Ishikawa (cell line): ENCODE results near the gene ZP3.

Experiments used
- CEBPB ChIP-seq: IDR thresholded peaks from 2 replicates; pipeline ENCODE4 v1.6.1; 2012
- CREB1 ChIP-seq: IDR thresholded peaks from 2 replicates; pipeline ENCODE4 v1.6.1; 2012; ENCODE audit warnings: low read depth
- EGR1 ChIP-seq: IDR thresholded peaks from 2 replicates; pipeline ENCODE4 v1.6.1; 2012
- EP300 ChIP-seq: IDR thresholded peaks from 2 replicates; pipeline ENCODE4 v1.6.1; 2012; ENCODE audit warnings: borderline replicate concordance
- FOXM1 ChIP-seq: IDR thresholded peaks from 2 replicates; pipeline ENCODE4 v1.6.1; 2012; ENCODE audit warnings: low read depth, borderline replicate concordance
- MAX ChIP-seq: IDR thresholded peaks from 2 replicates; pipeline ENCODE4 v1.6.1; 2012
- NFIC ChIP-seq: IDR thresholded peaks from 2 replicates; pipeline ENCODE4 v1.6.1; 2012
- RAD21 ChIP-seq: IDR thresholded peaks from 2 replicates; pipeline ENCODE4 v1.6.1; 2012; ENCODE audit warnings: low read depth
- REST ChIP-seq: IDR thresholded peaks from 2 replicates; pipeline ENCODE4 v1.6.1; 2012; ENCODE audit warnings: low read depth, mild to moderate bottlenecking
- TAF1 ChIP-seq: IDR thresholded peaks from 2 replicates; pipeline ENCODE4 v1.6.1; 2012; ENCODE audit warnings: low read depth, mild to moderate bottlenecking
- TCF12 ChIP-seq: IDR thresholded peaks from 2 replicates; pipeline ENCODE4 v1.6.1; 2012; ENCODE audit warnings: low read depth
- TEAD4 ChIP-seq: IDR thresholded peaks from 2 replicates; pipeline ENCODE4 v1.6.1; 2012
- USF1 ChIP-seq: IDR thresholded peaks from 2 replicates; pipeline ENCODE4 v1.6.1; 2012
- YY1 ChIP-seq: IDR thresholded peaks from 2 replicates; pipeline ENCODE4 v1.6.1; 2012; ENCODE audit warnings: low read depth
- ZBTB7A ChIP-seq: IDR thresholded peaks from 2 replicates; pipeline ENCODE4 v1.6.1; 2012; ENCODE audit warnings: low read depth

ZP3 gene

DNA sequence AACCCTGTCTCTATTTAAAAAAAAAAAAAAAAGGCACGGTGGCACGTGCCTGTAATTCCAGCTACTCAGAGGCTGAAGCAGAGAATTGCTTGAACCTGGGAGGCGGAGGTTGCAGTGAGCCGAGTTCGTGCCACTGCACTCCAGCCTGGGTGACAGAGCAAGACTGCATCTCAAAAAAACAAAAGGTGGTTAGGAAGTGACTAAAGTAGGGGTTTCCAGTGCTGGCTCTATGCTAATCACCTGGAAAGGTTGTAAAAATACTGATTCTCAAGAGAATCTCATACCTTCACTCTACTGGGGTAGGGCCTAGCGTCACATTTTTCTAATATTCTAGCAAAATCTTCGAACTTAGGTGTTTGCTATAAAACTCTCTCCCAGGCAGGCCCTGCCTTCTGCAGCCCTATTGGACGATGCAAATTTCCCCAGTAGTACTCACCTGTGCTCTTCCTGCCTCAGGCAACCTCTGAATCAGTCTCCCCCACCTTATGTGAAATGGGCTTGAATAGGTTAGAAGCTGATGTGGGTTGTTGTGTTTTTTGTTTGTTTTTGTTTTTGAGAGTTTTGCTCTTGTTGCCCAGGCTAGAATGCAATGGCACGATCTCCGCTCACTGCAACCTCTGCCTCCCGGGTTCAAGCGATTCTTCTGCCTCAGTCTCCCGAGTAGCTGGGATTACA lies 3.5 kb downstream of the ZP3 start:
- TF ChIP-seq EGR1, result no peak
- no peak for TF ChIP-seq ZBTB7A
- TF ChIP-seq TEAD4, result no peak
- no peak for TF ChIP-seq CREB1
- no peak for TF ChIP-seq EP300
- TF ChIP-seq RAD21, result no peak
- no peak for TF ChIP-seq NFIC
- TF ChIP-seq CEBPB, result no peak
- TF ChIP-seq YY1, result no peak
- TF ChIP-seq MAX, result no peak
- TF ChIP-seq FOXM1, result no peak
- no peak for TF ChIP-seq TAF1
- no peak for TF ChIP-seq TCF12
- no peak for TF ChIP-seq REST
- no peak for TF ChIP-seq USF1

DNA sequence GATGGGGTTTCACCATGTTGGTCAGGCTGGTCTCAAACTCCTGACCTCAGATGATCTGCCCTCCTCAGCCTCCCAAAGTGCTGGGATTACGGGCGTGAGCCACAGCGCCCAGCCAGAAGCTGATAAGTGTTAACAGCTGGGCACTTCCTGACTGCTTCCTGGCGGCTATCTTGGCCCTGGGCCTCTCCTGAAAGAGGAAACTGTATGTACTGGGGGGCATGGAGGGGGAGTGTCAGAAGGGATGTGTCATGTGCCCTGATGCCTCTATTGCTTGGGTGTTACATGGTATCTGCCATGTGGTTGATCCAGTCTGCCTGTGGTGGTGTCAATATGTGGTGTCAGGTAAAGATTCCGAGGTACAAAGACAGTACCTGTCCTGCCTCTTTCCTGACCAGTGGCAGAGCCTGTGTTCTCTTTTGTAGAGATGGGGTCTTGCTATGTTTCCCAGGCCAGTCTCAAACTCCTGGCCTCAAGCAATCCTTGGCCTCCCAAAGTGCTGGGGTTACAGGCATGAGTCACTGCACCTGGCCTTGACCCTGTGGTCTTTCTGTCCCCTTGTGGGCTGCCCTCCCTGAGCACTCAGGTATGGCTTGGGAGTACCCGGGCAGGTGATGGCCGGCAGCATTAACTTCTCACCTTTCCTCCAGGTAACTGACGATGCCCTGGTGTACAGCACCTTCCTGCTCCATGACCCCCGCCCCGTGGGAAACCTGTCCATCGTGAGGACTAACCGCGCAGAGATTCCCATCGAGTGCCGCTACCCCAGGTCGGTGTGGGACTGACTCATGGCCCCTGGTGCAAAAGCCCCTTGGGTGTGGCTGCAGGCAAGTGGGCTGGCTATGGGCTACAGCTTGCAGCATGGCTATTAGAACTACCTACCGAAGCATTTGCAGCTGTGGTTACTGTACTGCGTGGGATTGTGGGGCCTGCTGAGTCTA lies 4.4 kb downstream of the ZP3 start:
- no peak for TF ChIP-seq USF1
- no peak for TF ChIP-seq TEAD4
- TF ChIP-seq REST, result no peak
- TF ChIP-seq ZBTB7A, result no peak
- no peak for TF ChIP-seq MAX
- no peak for TF ChIP-seq YY1
- TF ChIP-seq CREB1, result no peak
- no peak for TF ChIP-seq CEBPB
- no peak for TF ChIP-seq TCF12

- no peak for TF ChIP-seq ZBTB7A
- no peak for TF ChIP-seq TAF1
- no peak for TF ChIP-seq MAX
- no peak for TF ChIP-seq FOXM1
Measured at GRCh38 chr7:76430211-76430610, 5.5 kb downstream of the ZP3 start.

- no peak for TF ChIP-seq TEAD4
- TF ChIP-seq MAX, result no peak
- TF ChIP-seq REST, result no peak
- no peak for TF ChIP-seq CREB1
- no peak for TF ChIP-seq CEBPB
- TF ChIP-seq TAF1, result no peak
- TF ChIP-seq TCF12, result no peak
- TF ChIP-seq YY1, result no peak
- TF ChIP-seq USF1, result no peak
- no peak for TF ChIP-seq EP300
Measured at GRCh38 chr7:76430836-76431235, 6.1 kb downstream of the ZP3 start.
